IMR-90 (cell line): ENCODE measurements around the gene SLC25A21. TPM values are rescaled to one million over a fixed set of nuclear protein-coding genes. Genes with fewer than 3 reads are reported as not detected.
A peak's percentile ranks its signal among the peaks of the same experiment; 100 is the strongest.

ENCODE experiments used
- ATAC-seq: fragments of 200-7000 bp; cut with Tn5 transposase; 2 replicates; pipeline ENCODE4 v1.9.1; 2020; ENCODE audit warnings: low read depth, mild to moderate bottlenecking, moderate library complexity
- BruUV-seq: library from RNA; stranded (reverse); fragments of 400-500 nt; replicated peaks from 2 replicates; lab custom pipeline; 2021; lab: Mats Ljungman, UMichigan
- CTCF ChIA-PET: fragments of 300-600 bp; formaldehyde crosslinking; extraction: SDS; loops from one replicate; lab custom pipeline; 2021; ENCODE audit warnings: antibody characterized with exemption; lab: Yijun Ruan, JAX
- POLR2A ChIA-PET: fragments of 300-600 bp; sonication (Branson Sonifier 250); formaldehyde crosslinking; loops from one replicate; lab custom pipeline; 2022; ENCODE audit warnings: antibody characterized with exemption; ENCODE audit not compliant: unreplicated experiment; lab: Charles Lee
- DNase-seq: peaks from one replicate; pipeline ENCODE4 v3.0.0; 2013
- H2AFZ ChIP-seq: replicated peaks from 2 replicates; pipeline ENCODE3; 2013; ENCODE audit warnings: low read length, mild to moderate bottlenecking; ENCODE audit not compliant: poor library complexity
- H2AK5ac ChIP-seq: 2 replicates; pipeline ENCODE4 v1.6.1; 2013; ENCODE audit warnings: low read depth, low read length, inconsistent platforms
- H2AK9ac ChIP-seq: replicated peaks from 2 replicates; pipeline ENCODE3; 2013; ENCODE audit warnings: mild to moderate bottlenecking, low read depth, low read length, moderate library complexity; ENCODE audit not compliant: poor library complexity
- H2BK120ac ChIP-seq: 2 replicates; pipeline ENCODE4 v1.6.1; 2013; ENCODE audit warnings: low read depth, low read length, inconsistent platforms
- H2BK15ac ChIP-seq: 3 replicates; pipeline ENCODE4 v1.6.1; 2013; ENCODE audit warnings: low read depth, low read length, inconsistent platforms
- H2BK20ac ChIP-seq: 2 replicates; pipeline ENCODE4 v1.6.1; 2013; ENCODE audit warnings: low read depth, mild to moderate bottlenecking, inconsistent platforms, low read length, moderate library complexity
- H2BK5ac ChIP-seq: 2 replicates; pipeline ENCODE4 v1.6.1; 2013; ENCODE audit warnings: mild to moderate bottlenecking, low read depth, low read length, inconsistent platforms; ENCODE audit not compliant: poor library complexity, severe bottlenecking
- H3K14ac ChIP-seq: replicated peaks from 2 replicates; pipeline ENCODE4 v1.6.1; 2013; ENCODE audit warnings: low read depth, low read length, inconsistent platforms
- H3K18ac ChIP-seq: 2 replicates; pipeline ENCODE4 v1.6.1; 2013; ENCODE audit warnings: low read depth, low read length, control low read depth
- H3K23ac ChIP-seq: 2 replicates; pipeline ENCODE4 v1.6.1; 2013; ENCODE audit warnings: low read depth, low read length, inconsistent platforms
- H3K27ac ChIP-seq: 2 replicates; pipeline ENCODE4 v1.5.1; 2013; ENCODE audit warnings: mild to moderate bottlenecking, control low read depth, low read length; ENCODE audit not compliant: insufficient read depth
- H3K27me3 ChIP-seq: 2 replicates; pipeline ENCODE4 v1.6.1; 2013; ENCODE audit warnings: low read length; ENCODE audit not compliant: control insufficient read depth, insufficient read depth
- H3K36me3 ChIP-seq: 2 replicates; pipeline ENCODE4 v1.6.1; 2013; ENCODE audit warnings: low read length, mixed read lengths; ENCODE audit not compliant: control insufficient read depth, insufficient read depth
- H3K4ac ChIP-seq: 2 replicates; pipeline ENCODE4 v1.6.1; 2013; ENCODE audit warnings: low read depth, low read length, inconsistent platforms
- H3K4me1 ChIP-seq: 2 replicates; pipeline ENCODE4 v1.6.1; 2013; ENCODE audit warnings: low read length, mixed read lengths; ENCODE audit not compliant: control insufficient read depth, insufficient read depth
- H3K4me2 ChIP-seq: 2 replicates; pipeline ENCODE4 v1.6.1; 2013; ENCODE audit warnings: low read depth, mild to moderate bottlenecking, control low read depth, low read length, moderate library complexity
- H3K4me3 ChIP-seq: 2 replicates; pipeline ENCODE4 v1.5.1; 2013; ENCODE audit warnings: low read depth, mild to moderate bottlenecking, control low read depth, low read length, moderate library complexity; ENCODE audit not compliant: insufficient read depth
- H3K56ac ChIP-seq: 2 replicates; pipeline ENCODE4 v1.6.1; 2013; ENCODE audit warnings: low read length, inconsistent platforms; ENCODE audit not compliant: insufficient read depth; ENCODE audit errors: extremely low read depth
- H3K79me1 ChIP-seq, 2 experiments: 2 replicates each; pipeline ENCODE4 v1.6.1; 2013; ENCODE audit warnings: low read length in 2 of 2, inconsistent platforms in 1 of 2, low read depth in 1 of 2
- H3K9ac ChIP-seq: 2 replicates; pipeline ENCODE4 v1.6.1; 2013; ENCODE audit warnings: low read depth, low read length, control low read depth
- H3K9me1 ChIP-seq: 2 replicates; pipeline ENCODE4 v1.6.1; 2013; ENCODE audit warnings: low read length, inconsistent platforms; ENCODE audit not compliant: insufficient read depth
- H3K9me3 ChIP-seq: 2 replicates; pipeline ENCODE4 v1.6.1; 2013; ENCODE audit warnings: low read length; ENCODE audit not compliant: control insufficient read depth, insufficient read depth
- H4K20me1 ChIP-seq: 2 replicates; pipeline ENCODE4 v1.6.1; 2013; ENCODE audit warnings: low read length, inconsistent platforms; ENCODE audit not compliant: insufficient read depth
- H4K5ac ChIP-seq: 2 replicates; pipeline ENCODE4 v1.6.1; 2013; ENCODE audit warnings: mild to moderate bottlenecking, low read depth, low read length, control low read depth
- H4K8ac ChIP-seq, 2 experiments: 2 replicates each; pipeline ENCODE4 v1.6.1; 2013; ENCODE audit warnings: low read depth in 2 of 2, low read length in 2 of 2, control low read depth in 1 of 2, inconsistent platforms in 1 of 2
- H4K91ac ChIP-seq: 2 replicates; pipeline ENCODE4 v1.6.1; 2013; ENCODE audit warnings: low read depth, low read length, inconsistent platforms; ENCODE audit not compliant: insufficient read depth
- MAFK ChIP-seq: IDR thresholded peaks from 2 replicates; pipeline ENCODE4 v1.6.1; 2012; ENCODE audit warnings: low read depth, low read length, improper control_type of control experiment
- NFE2L2 ChIP-seq: fragments of 150-350 bp; IDR thresholded peaks from 2 replicates; pipeline ENCODE4 v1.6.1; 2016; ENCODE audit warnings: low read depth, mild to moderate bottlenecking, low read length
- POLR2A ChIP-seq: IDR thresholded peaks from 2 replicates; pipeline ENCODE4 v1.6.1; 2012; ENCODE audit warnings: mild to moderate bottlenecking, low read depth, low read length
- SMC3 ChIP-seq: fragments of 150-350 bp; IDR thresholded peaks from 2 replicates; pipeline ENCODE4 v1.6.1; 2016; ENCODE audit warnings: low read depth, mild to moderate bottlenecking, antibody characterized with exemption, low read length, moderate library complexity
- WGBS, 2 experiments: methylation state at CpG; one replicate each; pipeline versions ENCODE4 v1.1.5 to v1.1.7; 2013; ENCODE audit warnings: missing lambda C conversion rate in 2 of 2; ENCODE audit not compliant: insufficient read length in 1 of 2; ENCODE audit errors: extremely low coverage in 2 of 2; 5-methylcytosine and 5-hydroxymethylcytosine counted together
- dilution Hi-C: fragments of 300-500 bp; cut with HindIII; formaldehyde crosslinking; loops from one replicate; pipeline ENCODE4 v1.14.3; 2018; ENCODE audit warnings: low sequenced_read_pairs; ENCODE audit not compliant: unreplicated experiment
- in situ Hi-C: fragments of 300-500 bp; cut with MboI; formaldehyde crosslinking; loops from 3 replicates; pipeline ENCODE4 v1.14.3; 2019; ENCODE audit warnings: low sequenced_read_pairs, inconsistent platforms, mixed read lengths
- intact Hi-C: fragments of 100-400 bp; cut with micrococcal nuclease; formaldehyde crosslinking; loops from 2 replicates; pipeline ENCODE4 v1.10.0; 2022
- polyA plus RNA-seq, 3 experiments: library from polyadenylated mRNA; depleted of rRNA; stranded (reverse); fragments of >200 nt; gene quantifications; 2 replicates each; pipeline ENCODE4 v1.2.3, GENCODE V29; 2012; ENCODE audit warnings: low replicate concordance in 1 of 3
- total RNA-seq: library from RNA; depleted of rRNA; stranded (reverse); fragments of >200 nt; gene quantifications from 2 replicates; pipeline ENCODE4 v1.2.3, GENCODE V29; 2012

The SLC25A21 gene
- total and polyA plus RNA-seq, 2 of the 4 experiments (the other 2 are of a cell fraction) = 0.62 to 0.90 TPM

DNA sequence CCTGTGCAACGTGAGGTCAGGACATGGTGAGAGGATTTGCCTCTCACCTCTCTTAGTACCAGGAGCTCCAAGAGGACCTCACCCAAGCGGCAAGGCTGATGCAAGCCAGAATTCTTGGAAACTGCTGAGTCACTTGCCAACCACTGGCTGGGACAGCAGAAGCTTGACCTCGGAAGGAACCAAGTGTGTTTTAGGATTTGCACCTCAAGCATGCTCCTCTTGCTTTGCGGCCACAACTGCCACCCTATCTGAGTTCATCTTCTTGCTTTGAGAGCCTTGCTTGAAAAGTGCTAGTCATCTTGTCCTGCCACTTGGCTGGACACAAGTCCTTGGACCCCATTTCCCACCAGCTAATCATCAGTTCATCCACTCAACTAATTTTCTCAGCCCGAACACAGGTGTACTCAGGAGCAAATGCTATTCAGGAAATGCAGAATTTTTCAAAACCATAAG lies 195.8 kb downstream of the SLC25A21 start:
- Histone ChIP-seq H2AK9ac (peak overlapping the region; percentile 47), H4K91ac (peak overlapping the region; percentile 73; the same call in 1 of the 2 replicates), H4K5ac (peak overlapping the region; percentile 5; the same call in 1 of the 2 replicates), H3K4me1 (peaks cover 12% of the 10 kb centered on the region), H3K27me3 (no peaks in the 10 kb centered on the region), H3K23ac (no peak overlapping the region), H2BK5ac (no peak overlapping the region), H3K56ac (no peak overlapping the region), H2AK5ac (no peak overlapping the region), H4K20me1 (no peaks in the 10 kb centered on the region), H3K79me1 (no peaks in the 10 kb centered on the region; a peak in 1 of 4 replicates), H3K27ac (no peak overlapping the region), H2BK120ac (peak overlapping the region; percentile 56), H2BK15ac (0 out of 3 replicates have a peak overlapping the region, but pooled peaks have one; percentile 2), H3K4me2 (no peak overlapping the region), H2BK20ac (peak overlapping the region; percentile 27; the same call in 1 of the 2 replicates), H3K9me3 (no peaks in the 10 kb centered on the region), H3K4me3 (no peak overlapping the region), H3K9ac (no peak overlapping the region), H3K18ac (0 out of 2 replicates have a peak overlapping the region, but pooled peaks have one; percentile 48), H3K4ac (peak overlapping the region; percentile 48), H3K14ac (peak overlapping the region; percentile 12), H3K9me1 (peaks cover 12% of the 10 kb centered on the region), H4K8ac (peak overlapping the region in 1 of 2 experiments; percentile 33; a peak in 1 of 4 replicates), H2AFZ (peak overlapping the region; percentile 11), H3K36me3 (no peaks in the 10 kb centered on the region)
- TF ChIP-seq POLR2A (no peak), NFE2L2 (peak; percentile 93), SMC3 (no peak), MAFK (peak; percentile 20; the same call in 1 of the 2 replicates)
- in situ Hi-C loops (no loop called here), dilution Hi-C loops (no loop called here), intact Hi-C loops (no loop called here)
- DNase-seq = peak; percentile 37
- no peak for ATAC-seq
- CTCF ChIA-PET = interaction anchor here (0.6 kb wide), 2 partner anchors 72 to 878 kb away, joined by 3 read pairs; no protein-coding TSS in a partner anchor
- POLR2A ChIA-PET = interaction anchor here (0.5 kb wide), 1 partner anchor 71 kb away, joined by 5 read pairs; no protein-coding TSS in a partner anchor
- 100% methylated on average over 3 of the region's 5 CpGs; no CpG with 5 or more reads in 1 of the 2 experiments for WGBS, 2 experiments
- no TSS peak for BruUV-seq
